Pancreas (tissue), 10 donors: ENCODE data around the gene CFAP74. TPM values are rescaled to one million over a fixed set of nuclear protein-coding genes. Genes with fewer than 3 reads are reported as not detected.
"Not testable (repeated sequence)": the region's sequence is repeated elsewhere in the genome, so short reads cannot be mapped to it uniquely, and the experiment has no call there.

Experiments used
- ATAC-seq, 4 donors: fragments of 200-7000 bp; cut with Tn5 transposase; one replicate each; pipeline versions ENCODE4 v1.8.0 to v1.9.1; 2020; ENCODE audit warnings: mild to moderate bottlenecking in 4 of 4, moderate library complexity in 4 of 4
- DNase-seq, 6 donors: peaks; one replicate each; pipeline ENCODE4 v3.0.0-alpha.2; 2020
- FAIRE-seq: peaks from 2 replicates; lab custom pipeline; 2012; peaks lifted over from hg19 to GRCh38; lab: Jason Lieb, UNC
- H3K27ac ChIP-seq, 4 donors: fragments of 200-600 bp; sonication (generic); 1 replicate in 3 of 4; 2 replicates in 1 of 4; pipeline versions ENCODE4 v1.5.0 to v1.8.0; 2020
- H3K27me3 ChIP-seq, 4 donors: fragments of 200-600 bp; one replicate each; pipeline ENCODE4 v1.8.0; 2021
- H3K36me3 ChIP-seq, 3 donors: fragments of 200-600 bp; sonication (generic) in 1 of 3; one replicate each; pipeline versions ENCODE4 v1.5.0 to v1.8.0; 2020 to 2021
- H3K4me1 ChIP-seq, 3 donors: fragments of 200-600 bp; one replicate each; pipeline ENCODE4 v1.8.0; 2021
- H3K4me3 ChIP-seq, 4 donors: fragments of 200-600 bp; sonication (generic) in 2 of 4; one replicate each; pipeline versions ENCODE4 v1.5.0 to v1.8.0; 2020 to 2021
- H3K9me3 ChIP-seq, 4 donors: fragments of 200-600 bp; one replicate each; pipeline ENCODE4 v1.8.0; 2021
- CTCF ChIP-seq, 4 donors: fragments of 200-600 bp; sonication (generic) in 3 of 4; IDR thresholded peaks; one replicate each; pipeline versions ENCODE4 v1.5.0 to v1.8.0; 2021; ENCODE audit warnings: antibody characterized with exemption in 4 of 4
- WGBS, 2 donors: extraction: QIAGEN DNeasy Blood & Tissue Kit; methylation state at CpG; one replicate each; pipeline ENCODE4 v1.1.7; 2013; 5-methylcytosine and 5-hydroxymethylcytosine counted together
- intact Hi-C, 3 donors: fragments of 100-400 bp; cut with DNase I; formaldehyde crosslinking; loops; one replicate each; pipeline versions ENCODE4 v1.11.1 to v1.14.2; 2022
- polyA plus RNA-seq, 2 donors: library from polyadenylated mRNA; stranded (reverse); fragments of 200-250 nt; gene quantifications; one replicate each; pipeline ENCODE4 v1.2.3, GENCODE V29; 2013
- total RNA-seq, 6 donors: library from RNA; stranded (reverse); fragmentation: NEBNext Ultra II Directional in 4 of 6; extraction: Animal tissue kit (Norgen Biotek cat#: 25700) in 4 of 6; gene quantifications; one replicate each; pipeline versions ENCODE4 v1.2.1 to v1.2.4, GENCODE V29; 2021 to 2023
- donor health status: healthy with polysubstance abuse.
- donor health status: DM: no; HTN: no; CAD: no; lungs with moderate emphysema.
- donor health status: DM: no; HTN: no; CAD: no.
- donor health status: control.
- donor health status: control.
- donor health status: Bipolar disorder and iron deficiency.
- donor health status: DM: yes; HTN: yes; CAD: no.
- donor health status: DM: no; HTN: no; CAD: no.
- donor health status: DM: no; HTN: no; CAD: no.
- donor health status: DM: yes; HTN: yes; CAD: no.

Gene CFAP74
- total and polyA plus RNA-seq, 8 donors, result 0.08 to 0.16 TPM; not detected in 6

- no peaks in the 10 kb centered on the region for H3K27me3 ChIP-seq
- TF ChIP-seq CTCF (IDR thresholded peaks at IDR 0.05), result no peak
- H3K4me1 ChIP-seq, result no peaks in the 10 kb centered on the region
- no peaks in the 10 kb centered on the region for H3K9me3 ChIP-seq
- DNase-seq (no peak), FAIRE-seq (no peak), ATAC-seq (no peak)
- H3K27ac ChIP-seq, result no peak overlapping the region
- intact Hi-C loops, result no loop called here
- no peak overlapping the region for H3K4me3 ChIP-seq
- H3K36me3 ChIP-seq, result no peaks in the 10 kb centered on the region
- 87 to 92% methylated on average over 61 of the region's 61 CpGs for WGBS, 2 donors
Measured at GRCh38 chr1:1979482-1980165, 24.0 kb downstream of the CFAP74 start.

DNA sequence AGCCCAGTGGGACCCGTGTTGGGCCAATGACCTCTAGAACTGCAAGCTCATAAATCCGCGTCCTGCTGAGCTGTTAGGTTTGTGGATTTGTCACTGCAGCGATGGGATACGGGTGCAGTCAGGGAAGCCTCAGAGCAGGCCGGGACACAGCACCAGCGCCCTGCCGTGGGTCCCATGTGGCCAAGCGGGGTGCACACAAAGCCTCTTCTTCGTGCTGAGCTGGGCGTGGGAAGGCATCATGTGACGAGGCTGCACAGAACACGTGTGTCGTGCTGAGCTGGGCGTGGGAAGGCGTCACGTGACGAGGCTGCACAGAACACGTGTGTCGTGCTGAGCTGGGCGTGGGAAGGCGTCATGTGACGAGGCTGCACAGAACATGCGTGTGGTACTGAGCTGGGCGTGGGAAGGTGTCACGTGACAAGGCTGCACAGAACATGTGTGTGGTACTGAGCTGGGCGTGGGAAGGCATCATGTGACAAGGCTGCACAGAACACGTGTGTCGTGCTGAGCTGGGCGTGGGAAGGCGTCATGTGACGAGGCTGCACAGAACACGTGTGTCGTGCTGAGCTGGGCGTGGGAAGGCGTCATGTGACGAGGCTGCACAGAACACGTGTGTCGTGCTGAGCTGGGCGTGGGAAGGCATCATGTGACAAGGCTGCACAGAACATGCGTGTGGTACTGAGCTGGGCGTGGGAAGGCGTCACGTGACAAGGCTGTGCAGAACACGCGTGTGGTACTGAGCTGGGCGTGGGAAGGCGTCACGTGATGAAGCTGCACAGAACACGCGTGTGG, 24.7 kb downstream of the CFAP74 start:
- H3K4me3 ChIP-seq, H3K27ac ChIP-seq, intact Hi-C loops: not testable (repeated sequence)

GRCh38 chr1:1978108-1978507, 25.5 kb downstream of the CFAP74 start:
- ATAC-seq, result no peak

More for the DNA sequence above, 24.7 kb downstream of the CFAP74 start:
- WGBS, 2 donors, result 82 to 89% methylated on average over 46 to 51 of the region's 51 CpGs
- H3K27me3 ChIP-seq, ATAC-seq, FAIRE-seq, H3K4me1 ChIP-seq, DNase-seq, H3K9me3 ChIP-seq, H3K36me3 ChIP-seq: not testable (repeated sequence)

GRCh38 chr1:1976031-1976430, 27.6 kb downstream of the CFAP74 start:
- 72 to 78% methylated on average over 19 of the region's 19 CpGs for WGBS, 2 donors
- no peaks in the 10 kb centered on the region for H3K27me3 ChIP-seq
- TF ChIP-seq CTCF (IDR thresholded peaks at IDR 0.05), result no peak
- no peak overlapping the region for H3K27ac ChIP-seq
- H3K4me3 ChIP-seq, result no peak overlapping the region
- no peaks in the 10 kb centered on the region for H3K9me3 ChIP-seq
- intact Hi-C loops, result no loop called here
- ATAC-seq (no peak), DNase-seq (no peak), FAIRE-seq (no peak)
- no peaks in the 10 kb centered on the region for H3K4me1 ChIP-seq
- no peaks in the 10 kb centered on the region for H3K36me3 ChIP-seq

More at GRCh38 chr1:1978108-1978507, 25.5 kb downstream of the CFAP74 start:
- H3K9me3 ChIP-seq, result no peaks in the 10 kb centered on the region
- no peak for TF ChIP-seq CTCF (IDR thresholded peaks at IDR 0.05)
- H3K4me3 ChIP-seq, result no peak overlapping the region
- DNase-seq (no peak), FAIRE-seq (no peak)
- H3K27ac ChIP-seq, result no peak overlapping the region
- WGBS, 2 donors, result 81 to 84% methylated on average over 11 of the region's 11 CpGs
- intact Hi-C loops, result no loop called here
- H3K4me1 ChIP-seq, result no peaks in the 10 kb centered on the region
- H3K36me3 ChIP-seq, result no peaks in the 10 kb centered on the region
- no peaks in the 10 kb centered on the region for H3K27me3 ChIP-seq

- Histone ChIP-seq H3K36me3 (no peaks in the 10 kb centered on the region), H3K4me1 (no peaks in the 10 kb centered on the region), H3K27ac (no peak overlapping the region), H3K27me3 (no peaks in the 10 kb centered on the region), H3K9me3 (no peaks in the 10 kb centered on the region), H3K4me3 (no peak overlapping the region)
- intact Hi-C loops, result no loop called here
- ATAC-seq, result no peak
- no peak for FAIRE-seq
- DNase-seq, result no peak
- WGBS, 2 donors, result 69 to 75% methylated on average over 14 of the region's 14 CpGs
- no peak for TF ChIP-seq CTCF (IDR thresholded peaks at IDR 0.05)
Measured at GRCh38 chr1:1975535-1975934, 28.1 kb downstream of the CFAP74 start.
